ENCODE data around the gene AGPAT3. TPM values are rescaled to one million over a fixed set of nuclear protein-coding genes. Genes with fewer than 3 reads are reported as not detected.

Gene AGPAT3
- total RNA-seq, 1 experiment from 2014 or later: 13.0 TPM

DNA sequence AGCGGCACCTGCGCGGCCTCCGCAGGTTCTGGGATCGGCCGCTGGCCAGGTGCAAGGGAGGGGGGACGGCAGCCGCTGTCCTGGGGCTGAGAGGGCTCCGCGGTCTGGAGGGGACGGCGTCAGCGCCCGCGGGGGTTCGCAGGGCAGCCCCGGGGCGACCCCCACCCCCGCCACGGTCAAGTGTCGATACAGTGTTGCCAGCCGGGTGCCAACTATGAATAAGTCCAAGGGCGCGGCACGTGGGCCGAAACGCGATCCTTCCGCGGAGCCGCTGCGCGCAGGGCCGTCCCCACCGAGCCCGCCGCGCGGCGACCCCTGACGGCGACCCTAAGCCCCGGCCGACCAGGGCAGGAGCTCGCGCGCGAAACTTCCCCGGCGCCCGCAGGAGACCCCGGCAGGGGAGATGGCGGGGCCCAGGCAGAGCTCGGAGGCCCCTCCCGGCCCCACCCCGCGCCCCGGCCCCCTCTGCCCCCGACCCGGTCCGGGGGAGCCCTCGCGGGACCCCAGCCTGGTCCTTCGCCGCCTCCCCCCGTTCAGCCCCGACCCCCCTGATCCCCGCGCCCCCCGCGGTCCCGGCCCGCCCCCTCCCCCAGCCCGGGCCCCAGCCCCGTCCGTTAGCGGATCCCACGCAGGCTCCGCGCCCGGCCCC is 586 bp upstream of the AGPAT3 start:
- peaks cover 17 to 18% of the 10 kb centered on the region in 2 experiments for H3K4me1 Mint-ChIP-seq
- Histone ChIP-seq H3K9ac (ENCODE audit: extremely low read depth, insufficient read length, low read length) (no peak overlapping the region), H2AFZ (ENCODE audit: low read length) (no peak overlapping the region)

More for the DNA sequence above, 586 bp upstream of the AGPAT3 start:
- no peak overlapping the region for H3K27ac ChIP-seq (ENCODE audit: insufficient read length, low read depth, low read length)
- peaks cover 23% of the 10 kb centered on the region for H3K27me3 Mint-ChIP-seq (ENCODE audit: low read depth)
- H3K4me1 ChIP-seq (ENCODE audit: insufficient read depth, low read length): no peaks in the 10 kb centered on the region; the same call in 1 of the 2 replicates
- H3K79me2 ChIP-seq (ENCODE audit: insufficient read depth, low read length): no peaks in the 10 kb centered on the region
- no peak overlapping the region for H4K8ac ChIP-seq (replicated peaks; ENCODE audit: insufficient read length, low read depth, low read length)
- H4K91ac ChIP-seq (ENCODE audit: insufficient read length, low read depth, low read length): no peak overlapping the region
- 0 out of 7 replicates have a peak, but pooled peaks cover 0 to 2% (median 2%) of the 10 kb centered on the region in 3 experiments for H3K36me3 Mint-ChIP-seq (ENCODE audit: insufficient read depth in 1 of 3, low read depth in 3 of 3)
- no peak overlapping the region for H3K56ac ChIP-seq (ENCODE audit: insufficient read length, low read depth, low read length)
- no peaks in the 10 kb centered on the region for H3K27me3 ChIP-seq (ENCODE audit: insufficient read depth, low read length)
- no peak overlapping the region for H3K4ac ChIP-seq (ENCODE audit: low read depth, low read length)
- no peak overlapping the region for H3K18ac ChIP-seq (ENCODE audit: insufficient read length, low read depth, low read length)
- no peak overlapping the region for H2BK120ac ChIP-seq (ENCODE audit: low read depth, low read length, poor library complexity, severe bottlenecking)
- H2BK20ac ChIP-seq (ENCODE audit: low read depth, low read length, poor library complexity, severe bottlenecking): no peak overlapping the region
- no peaks in the 10 kb centered on the region for H3K23me2 ChIP-seq (ENCODE audit: insufficient read length, low read depth, low read length, poor library complexity, severe bottlenecking)
- no peak overlapping the region for H2BK15ac ChIP-seq (ENCODE audit: low read depth, low read length)
- no peak overlapping the region for H3T11ph ChIP-seq (ENCODE audit: low read length)
- no peak overlapping the region for H3K27ac Mint-ChIP-seq
- H3K23ac ChIP-seq (ENCODE audit: insufficient read length, low read depth, low read length): no peak overlapping the region
- H4K5ac ChIP-seq (ENCODE audit: insufficient read length, low read depth, low read length): no peak overlapping the region
- H3K79me1 ChIP-seq (ENCODE audit: insufficient read depth, low read depth, low read length, poor library complexity, severe bottlenecking): no peaks in the 10 kb centered on the region
- no peaks in the 10 kb centered on the region for H4K20me1 ChIP-seq (ENCODE audit: control insufficient read depth, insufficient read depth, insufficient read length)
- no CpG with 5 or more reads among the region's 81 CpGs for whole genome bisulfite sequencing (ENCODE audit: extremely low coverage, insufficient read length, low lambda C conversion rate)
- H3K14ac ChIP-seq (ENCODE audit: insufficient read depth, low read length): peak overlapping the region; percentile 2; the same call in 1 of the 2 replicates
- no peak for TF ChIP-seq CTCF (conservative IDR thresholded peaks at IDR 0.05)
- peak overlapping the region; percentile 32 to 44; a peak in 3 of 5 replicates for H3K4me3 Mint-ChIP-seq
- H3K9me3 Mint-ChIP-seq: no peaks in the 10 kb centered on the region
- no peak overlapping the region for H2BK5ac ChIP-seq (ENCODE audit: insufficient read length, low read length)
- DNase-seq: peak; percentile 65
- H2BK12ac ChIP-seq (ENCODE audit: insufficient read length, low read depth, low read length): no peak overlapping the region
- no peaks in the 10 kb centered on the region for H3K9me3 ChIP-seq (ENCODE audit: control insufficient read depth, low read depth, low read length)
- H2AK5ac ChIP-seq (ENCODE audit: insufficient read length, low read length): no peak overlapping the region
- peak overlapping the region; percentile 36 for H3K4me2 ChIP-seq (ENCODE audit: insufficient read depth, insufficient read length, low read length)
